CD4-positive, alpha-beta T cell treated with Interleukin-17A for 1 hour (primary cell): ENCODE measurements around the gene FBXO48.
"Not testable (repeated sequence)": the region's sequence is repeated elsewhere in the genome, so short reads cannot be mapped to it uniquely, and the experiment has no call there.

Experiments used
- DNase-seq: peaks from one replicate; pipeline ENCODE4 v3.0.0-alpha.2; 2020

Gene FBXO48

GRCh38 chr2:68469935-68470334 lies 2.8 kb upstream of the FBXO48 start:
- no peak for DNase-seq

- DNase-seq: no peak
These were observed 1.7 kb upstream of the FBXO48 start for GRCh38 chr2:68468801-68469200.

GRCh38 chr2:68466778-68467076 lies 367 bp downstream of the FBXO48 start:
- no peak for DNase-seq

- peak; percentile 77 for DNase-seq
These were observed 725 bp downstream of the FBXO48 start for GRCh38 chr2:68466361-68466777.

GRCh38 chr2:68465081-68465916 lies 1.8 kb downstream of the FBXO48 start:
- DNase-seq: peak; percentile 70

- no peak for DNase-seq
These were observed 2.4 kb downstream of the FBXO48 start for GRCh38 chr2:68464651-68465050.

GRCh38 chr2:68463287-68463877 lies 3.7 kb downstream of the FBXO48 start:
- peak; percentile 79 for DNase-seq

- no peak for DNase-seq
These were observed 8.1 kb downstream of the FBXO48 start for GRCh38 chr2:68458981-68459380.

- no peak for DNase-seq
These were observed 10.9 kb downstream of the FBXO48 start for GRCh38 chr2:68456198-68456597.

GRCh38 chr2:68454719-68455118 lies 12.4 kb downstream of the FBXO48 start:
- DNase-seq: no peak

GRCh38 chr2:68453761-68454360 lies 13.2 kb downstream of the FBXO48 start:
- DNase-seq: no peak

GRCh38 chr2:68452158-68452900 lies 14.8 kb downstream of the FBXO48 start:
- peak; percentile 39 for DNase-seq

- no peak for DNase-seq
These were observed 18.1 kb downstream of the FBXO48 start for GRCh38 chr2:68448671-68449653.

- DNase-seq: no peak
These were observed 20.0 kb downstream of the FBXO48 start for GRCh38 chr2:68447118-68447517.

GRCh38 chr2:68446425-68446824 lies 20.7 kb downstream of the FBXO48 start:
- DNase-seq: not testable (repeated sequence)

GRCh38 chr2:68441994-68442322 lies 25.1 kb downstream of the FBXO48 start:
- DNase-seq: no peak

- peak; percentile 92 for DNase-seq
These were observed 25.7 kb downstream of the FBXO48 start for GRCh38 chr2:68441179-68441993.

- no peak for DNase-seq
These were observed 28.4 kb downstream of the FBXO48 start for GRCh38 chr2:68438455-68439303.

- DNase-seq: no peak
These were observed 30.8 kb downstream of the FBXO48 start for GRCh38 chr2:68436270-68436669.

- no peak for DNase-seq
These were observed 31.5 kb downstream of the FBXO48 start for GRCh38 chr2:68435615-68436014.

GRCh38 chr2:68434981-68435380 lies 32.1 kb downstream of the FBXO48 start:
- DNase-seq: no peak
